GM21825 (cell line): ENCODE results near the gene RABGEF1.
"Not testable (repeated sequence)": the region's sequence is repeated elsewhere in the genome, so short reads cannot be mapped to it uniquely, and the experiment has no call there.

ENCODE experiments used
- ATAC-seq: cut with Tn5 transposase; IDR thresholded peaks from one replicate; pipeline ENCODE4 v1.9.1; 2021; ENCODE audit warnings: mild to moderate bottlenecking, moderate library complexity; ENCODE audit not compliant: unreplicated experiment

Gene RABGEF1

DNA sequence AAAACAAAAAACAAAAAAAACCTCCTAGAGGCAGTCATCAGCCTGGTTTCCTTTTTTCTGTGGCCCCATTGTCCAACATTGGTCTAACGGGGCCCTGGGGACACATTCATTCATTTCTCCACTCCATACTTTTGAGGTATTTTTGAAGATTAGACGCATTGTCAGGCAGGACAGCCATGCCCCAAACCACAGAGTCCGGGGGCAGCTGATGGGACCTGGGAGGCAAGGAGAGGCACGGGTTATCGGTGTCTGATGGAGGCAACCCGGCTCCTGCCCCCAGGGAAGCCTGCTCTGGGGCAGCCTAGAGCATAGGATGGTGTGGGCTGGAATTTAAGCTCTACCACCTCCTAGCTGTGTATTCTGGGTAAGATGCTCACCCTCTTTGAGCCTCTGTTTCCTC, 6.5 kb upstream of the RABGEF1 start:
- no peak for ATAC-seq

DNA sequence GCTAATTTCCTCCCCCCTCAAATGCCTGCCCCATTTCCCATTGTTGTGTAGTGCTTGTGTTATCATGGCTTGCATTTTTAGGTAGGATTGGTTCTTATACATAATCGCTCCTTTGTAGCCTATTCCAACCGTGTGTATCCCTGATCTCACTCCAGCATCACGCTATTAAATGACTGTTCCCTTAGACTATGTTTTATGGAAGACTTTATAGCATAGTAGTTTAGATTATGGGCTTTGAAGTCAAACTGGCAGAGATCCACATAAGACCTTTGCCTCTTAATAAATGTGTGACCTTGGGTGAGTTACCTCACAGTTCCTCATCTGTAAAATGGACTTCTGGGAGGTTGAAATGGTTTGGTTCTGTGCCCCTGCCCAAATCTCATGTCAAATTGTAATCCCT, 5.4 kb upstream of the RABGEF1 start:
- no peak for ATAC-seq

DNA sequence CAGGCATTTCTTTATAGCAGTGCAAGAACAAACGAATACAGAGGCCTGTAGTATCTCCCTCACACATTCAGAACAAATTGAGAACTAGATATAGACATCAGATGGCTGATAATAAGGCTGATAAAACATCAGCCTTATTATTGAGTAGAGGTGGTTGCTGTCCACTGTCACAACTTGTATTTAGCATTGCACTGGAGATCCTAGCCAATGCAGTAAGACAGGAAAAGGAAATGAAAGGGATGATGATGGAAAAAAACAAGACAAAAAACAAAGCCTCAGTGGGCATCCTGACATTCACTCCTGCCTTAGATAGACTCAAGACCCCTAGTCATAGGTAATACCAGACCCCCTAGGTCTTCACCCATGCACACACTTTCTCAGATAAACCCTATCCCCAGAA, 4.7 kb upstream of the RABGEF1 start:
- ATAC-seq, result no peak

DNA sequence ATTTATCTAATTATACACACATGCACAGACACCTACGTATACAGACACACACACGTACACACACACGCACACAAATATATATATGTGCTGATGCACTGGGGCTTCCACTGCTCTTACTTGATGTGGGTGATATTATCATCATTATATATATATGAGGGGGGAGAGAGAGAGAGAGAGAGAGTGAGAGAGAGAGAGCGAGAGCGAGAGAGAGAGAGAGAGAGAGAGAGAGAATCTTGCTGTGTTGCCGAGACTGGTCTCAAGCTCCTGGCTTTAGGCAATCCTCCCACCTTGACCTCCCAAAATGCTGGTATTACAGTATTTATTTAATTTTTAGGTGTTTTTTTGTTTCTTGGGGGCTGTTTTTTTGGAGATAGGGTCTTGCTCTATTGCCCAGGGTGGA, 3.6 kb upstream of the RABGEF1 start:
- ATAC-seq, result no peak

DNA sequence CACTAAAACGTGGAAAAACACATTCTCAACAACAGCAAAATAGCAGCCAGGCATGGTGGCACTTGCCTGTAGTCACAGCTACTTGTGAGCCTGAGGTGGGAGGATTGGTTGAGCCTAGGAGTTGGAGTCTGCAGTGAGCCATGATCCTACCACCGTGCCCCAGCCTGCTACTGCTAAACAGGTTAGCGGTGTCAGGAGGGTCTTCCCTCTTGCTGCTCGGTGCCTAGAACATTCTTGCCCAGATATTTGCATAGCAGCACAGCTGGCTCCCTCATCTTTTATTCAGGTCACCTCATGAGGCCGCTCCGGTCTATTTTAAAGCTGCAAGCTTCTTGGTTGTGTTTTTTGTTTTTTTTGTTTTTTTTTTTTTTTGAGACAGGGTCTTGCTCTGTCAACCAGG, 2.9 kb upstream of the RABGEF1 start:
- no peak for ATAC-seq

DNA sequence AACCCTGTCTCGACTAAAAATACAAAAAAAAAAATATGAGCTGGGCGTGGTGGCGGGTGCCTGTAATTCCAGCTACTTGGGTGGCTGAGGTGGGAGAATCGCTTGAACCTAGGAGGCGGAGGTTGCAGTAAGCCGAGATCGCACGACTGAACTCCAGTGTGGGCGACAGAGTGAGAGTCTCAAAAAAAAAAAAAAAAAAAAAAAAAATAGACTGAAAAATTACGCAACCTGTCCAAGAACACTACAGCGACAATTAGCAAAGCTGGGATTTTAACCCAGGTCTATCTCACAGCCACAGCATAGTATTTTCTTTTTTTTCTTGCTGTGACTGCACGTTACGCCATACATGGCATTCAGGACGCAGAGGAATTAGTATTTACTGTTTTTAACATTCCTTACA, 1.1 kb upstream of the RABGEF1 start:
- ATAC-seq, result no peak

DNA sequence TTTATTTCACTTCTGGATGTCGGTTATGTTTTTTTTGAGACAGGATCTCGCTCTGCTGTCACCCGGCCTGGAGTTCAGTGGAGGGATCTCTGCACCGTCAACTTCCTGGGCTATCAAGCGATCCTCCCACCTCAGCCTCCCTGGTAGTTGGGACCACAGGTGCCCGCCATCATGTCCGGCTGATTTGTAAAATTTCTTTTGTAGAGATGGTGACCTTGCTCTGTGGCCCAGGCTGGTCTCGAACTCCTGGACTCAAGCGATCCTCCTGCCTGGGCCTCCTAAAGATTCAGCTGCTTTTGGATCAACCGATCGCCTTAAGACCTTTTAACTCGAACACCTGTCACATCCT, 606 bp upstream of the RABGEF1 start:
- ATAC-seq, result no peak

DNA sequence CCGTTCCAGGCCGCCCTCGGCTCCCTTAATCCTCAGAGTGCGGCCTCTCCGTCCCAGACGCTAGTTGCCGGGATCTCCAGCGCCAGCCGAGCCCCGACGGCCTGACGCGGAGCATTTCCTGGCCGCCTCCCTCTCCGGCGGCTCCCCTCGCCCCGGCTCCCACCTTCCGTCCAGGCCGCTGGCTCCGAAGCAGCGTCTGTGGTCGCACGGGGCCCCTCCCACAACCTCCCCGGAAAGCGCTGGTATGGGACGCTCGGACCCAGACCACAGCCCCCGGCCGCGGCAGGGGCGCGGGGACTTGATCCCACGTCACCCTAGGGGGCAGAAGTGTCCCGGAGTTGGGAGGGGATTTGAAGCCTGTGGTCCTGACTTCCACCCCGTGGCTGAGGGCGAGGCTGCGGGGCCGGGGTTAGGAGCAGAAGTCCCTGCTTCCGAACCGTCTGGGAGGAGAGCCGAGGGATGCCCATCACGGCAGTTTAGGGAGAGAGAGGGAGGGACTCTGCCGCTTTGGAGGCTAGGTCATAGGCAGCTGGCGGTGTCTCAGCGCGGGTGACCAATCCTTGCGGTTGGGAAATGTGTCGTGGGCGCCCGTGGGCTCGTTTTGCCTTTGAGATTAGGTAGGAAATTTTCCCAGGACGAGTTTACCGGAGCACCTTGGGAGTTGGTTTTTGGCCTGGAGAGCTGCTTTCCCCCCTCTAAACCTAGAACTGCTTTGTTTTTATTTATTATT, 612 bp downstream of the RABGEF1 start:
- peak; percentile 29 for ATAC-seq

DNA sequence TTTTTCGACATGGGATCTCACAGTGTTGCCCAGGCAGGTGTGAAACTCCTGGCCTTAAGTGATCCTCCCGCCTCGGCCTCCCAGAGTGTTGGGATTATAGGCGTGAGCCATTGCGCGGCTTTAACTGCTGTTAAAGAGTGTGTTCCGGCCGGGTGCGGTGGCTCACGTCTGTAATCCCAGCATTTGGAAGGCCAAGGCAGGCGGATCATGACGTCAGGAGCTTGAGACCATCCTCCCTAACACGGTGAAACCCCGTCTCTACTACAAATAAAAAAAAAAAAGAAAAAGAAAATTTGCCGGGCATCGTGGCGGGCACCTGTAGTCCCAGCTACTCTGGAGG, 1.1 kb downstream of the RABGEF1 start:
- ATAC-seq, result no peak

DNA sequence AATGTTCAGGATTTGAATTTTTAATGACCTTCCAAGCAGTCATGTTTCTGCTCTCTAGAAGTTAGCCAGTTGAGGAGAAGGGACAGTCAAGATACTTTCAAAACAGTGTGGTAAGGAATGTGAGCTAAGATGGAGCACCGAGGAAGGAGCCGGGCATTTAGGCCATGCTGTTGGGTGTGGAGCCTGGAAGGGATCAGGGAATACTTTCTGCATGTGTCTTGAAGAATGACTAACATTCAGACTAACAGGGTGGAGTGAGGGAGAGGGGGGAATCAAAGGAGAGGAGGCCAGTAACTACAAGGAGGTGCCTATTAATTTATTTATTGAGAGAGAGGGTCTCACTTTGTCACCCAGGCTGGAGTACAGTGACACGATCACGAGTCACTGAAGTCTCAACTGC, 1.8 kb downstream of the RABGEF1 start:
- not testable (repeated sequence) for ATAC-seq

DNA sequence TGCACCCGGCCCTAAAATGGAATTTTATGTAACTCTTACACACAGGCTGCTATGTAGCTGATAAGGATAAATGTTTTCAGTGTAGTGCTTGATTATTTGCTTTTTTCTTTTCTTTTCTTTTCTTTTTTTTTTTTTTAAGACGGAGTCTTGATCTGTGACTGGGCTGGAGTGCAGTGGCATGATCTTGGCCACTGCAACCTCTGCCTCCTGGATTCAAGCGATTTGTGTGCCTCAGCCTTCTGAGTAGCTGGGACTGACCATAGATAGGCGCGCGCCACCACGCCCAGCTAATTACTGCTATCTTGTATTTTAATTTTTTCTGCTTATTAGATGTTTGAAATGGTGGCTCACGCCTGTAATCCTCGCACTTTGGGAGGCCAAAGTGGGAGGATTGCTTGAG, 3.4 kb downstream of the RABGEF1 start:
- ATAC-seq, result no peak

DNA sequence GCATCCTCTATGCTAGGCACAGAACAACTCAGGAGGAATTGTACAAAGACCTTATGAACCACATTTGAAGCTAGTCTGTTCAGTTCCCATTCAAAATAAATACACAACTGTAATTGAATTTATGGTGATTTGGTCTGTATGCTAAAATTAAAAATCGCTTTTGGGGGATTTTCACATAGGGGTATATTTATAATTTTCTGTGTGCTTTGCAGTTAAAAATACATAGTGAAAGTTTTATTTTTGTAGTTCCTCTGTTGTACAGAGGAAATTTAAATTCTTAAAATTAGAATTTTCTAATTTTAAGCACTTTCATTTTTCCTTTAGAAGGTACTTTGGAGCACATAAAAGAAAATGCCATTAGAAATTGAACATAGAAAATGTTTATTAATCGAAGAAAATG, 6.9 kb downstream of the RABGEF1 start:
- ATAC-seq, result no peak

DNA sequence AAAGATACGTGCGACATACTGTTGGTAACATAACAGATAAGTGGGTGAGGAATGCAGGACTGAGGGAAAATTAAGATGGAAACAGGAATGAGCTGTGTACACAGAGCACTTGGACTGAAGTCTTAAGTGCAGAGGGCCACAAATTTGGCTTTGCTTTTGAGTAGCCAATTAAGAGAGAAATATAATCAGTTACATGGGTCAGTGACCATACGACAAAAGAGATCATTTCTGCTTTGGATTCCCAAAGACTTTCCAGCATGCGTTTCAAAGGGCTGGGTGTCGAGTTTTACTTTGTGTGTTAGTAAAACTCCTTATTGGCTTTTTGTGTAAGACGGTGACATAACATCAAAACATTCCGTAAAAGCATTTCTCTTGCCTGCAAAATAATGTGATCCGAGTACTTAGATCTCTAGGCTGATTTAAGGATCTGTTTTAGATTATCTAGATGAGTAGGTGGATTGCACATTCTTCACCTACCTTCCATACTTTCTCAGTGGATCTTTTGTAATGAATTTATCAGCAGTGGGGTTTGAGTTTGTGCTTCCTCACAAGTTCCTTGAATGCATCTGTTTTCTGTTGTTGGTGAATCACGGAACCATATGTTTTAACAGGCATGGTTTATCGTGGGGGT, 7.5 kb downstream of the RABGEF1 start:
- ATAC-seq, result no peak

DNA sequence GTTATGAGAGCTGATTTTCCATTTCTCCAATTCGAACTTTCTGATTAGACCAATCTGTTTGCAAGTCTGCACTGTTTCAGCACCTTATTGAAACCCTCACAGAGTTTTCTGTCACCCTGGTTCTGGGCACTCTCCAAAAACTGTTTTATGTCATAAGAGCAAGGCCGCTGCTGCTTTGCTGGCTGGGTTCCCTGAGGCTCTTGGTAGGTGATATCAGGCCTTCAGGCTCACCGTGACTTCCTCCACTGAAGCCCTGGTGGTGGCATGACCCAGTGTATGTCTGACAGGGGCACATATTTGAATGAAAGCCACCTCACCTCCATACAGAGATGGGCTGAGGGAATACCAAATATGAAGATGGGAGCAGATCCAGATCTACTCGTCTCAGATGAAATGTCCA, 8.3 kb downstream of the RABGEF1 start:
- ATAC-seq, result no peak

DNA sequence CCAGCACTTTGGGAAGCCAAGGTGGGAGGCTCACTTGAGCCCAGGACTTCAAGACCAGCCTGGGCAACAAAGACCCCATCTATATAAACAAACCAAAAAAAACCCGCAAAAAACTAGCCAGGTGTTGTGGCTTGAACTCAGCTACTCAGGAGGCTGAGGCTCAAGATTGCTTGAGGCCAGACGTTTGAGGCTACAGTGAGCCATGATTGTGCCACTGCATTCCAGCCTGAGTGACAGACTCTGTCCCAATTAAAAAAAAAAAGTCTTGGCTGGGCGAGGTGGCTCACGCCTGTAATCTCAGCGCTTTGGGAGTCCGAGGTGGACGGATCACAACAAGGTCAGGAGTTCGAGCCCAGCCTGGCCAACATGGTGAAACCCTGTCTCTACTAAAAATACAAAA, 11.4 kb downstream of the RABGEF1 start:
- no peak for ATAC-seq

DNA sequence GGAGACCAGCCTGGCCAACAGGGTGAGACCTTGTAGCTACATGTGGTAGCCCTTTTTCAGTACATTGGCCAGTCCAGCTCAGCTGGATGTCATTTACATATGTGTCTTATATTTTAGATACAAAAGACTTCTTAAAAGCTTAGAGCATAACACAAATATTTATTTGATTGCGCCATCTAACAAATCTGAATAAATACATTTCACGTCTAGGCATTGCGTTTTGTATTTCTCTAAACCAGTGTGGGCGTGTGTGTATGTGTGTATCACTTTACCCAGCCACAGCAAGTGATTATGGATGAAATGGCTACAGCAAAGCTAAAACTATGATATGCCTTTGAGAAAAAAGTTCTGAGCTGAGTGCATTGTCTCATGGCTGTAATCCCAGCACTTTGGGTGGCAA, 14.0 kb downstream of the RABGEF1 start:
- no peak for ATAC-seq

DNA sequence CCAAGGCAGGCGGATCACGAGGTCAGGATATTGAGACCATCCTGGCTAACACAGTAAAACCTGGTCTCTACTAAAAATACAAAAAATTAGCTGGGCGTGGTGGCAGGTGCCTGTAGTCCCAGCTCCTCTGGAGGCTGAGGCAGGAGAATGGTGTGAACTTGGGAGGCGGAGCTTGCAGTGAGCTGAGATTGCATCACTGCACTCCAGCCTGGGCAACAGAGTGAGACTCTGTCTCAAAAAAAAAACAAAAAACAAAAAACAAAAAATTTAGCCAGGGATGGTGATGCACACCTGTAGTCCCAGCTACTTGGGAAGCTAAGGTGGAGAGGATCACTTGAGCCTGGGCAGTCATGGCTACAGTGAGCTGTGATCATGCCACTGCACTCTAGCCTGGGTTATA, 14.5 kb downstream of the RABGEF1 start:
- not testable (repeated sequence) for ATAC-seq

DNA sequence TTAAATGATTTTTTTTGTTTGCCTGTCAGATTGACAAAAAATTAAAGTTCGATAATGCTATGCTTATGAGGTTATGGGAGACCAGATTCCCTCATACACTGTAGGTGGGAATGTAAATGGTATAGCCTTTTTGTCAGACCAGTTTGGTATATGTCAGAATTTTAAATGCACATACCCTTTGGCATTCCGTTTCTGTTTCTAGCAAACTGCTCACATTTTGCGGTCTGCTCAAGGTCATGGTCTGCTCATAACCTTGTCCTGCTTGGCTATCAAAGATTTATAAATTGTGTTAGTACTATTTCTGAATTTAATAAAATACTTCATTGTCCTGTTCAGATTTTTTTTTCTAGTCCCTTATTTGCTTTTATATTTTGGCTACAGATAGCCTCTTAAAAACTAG, 15.7 kb downstream of the RABGEF1 start:
- not testable (repeated sequence) for ATAC-seq

DNA sequence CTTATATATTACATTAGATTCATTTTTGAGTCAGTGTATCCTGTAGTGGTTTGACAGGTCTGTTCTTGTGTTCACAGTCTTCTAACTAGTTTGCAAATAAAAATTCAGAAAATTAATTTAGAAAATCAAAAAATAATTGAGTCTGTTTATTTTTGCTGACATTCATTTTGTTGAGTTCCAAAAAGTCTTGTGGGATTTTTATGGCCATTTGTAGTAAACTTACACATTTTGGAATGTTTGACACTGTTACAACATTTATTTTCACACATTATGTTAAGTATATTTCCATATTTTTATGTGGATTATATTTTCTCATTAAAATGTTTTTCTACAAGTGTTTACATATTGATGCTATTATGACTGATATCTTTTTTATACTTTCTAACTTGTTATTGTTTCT, 16.4 kb downstream of the RABGEF1 start:
- ATAC-seq, result no peak

DNA sequence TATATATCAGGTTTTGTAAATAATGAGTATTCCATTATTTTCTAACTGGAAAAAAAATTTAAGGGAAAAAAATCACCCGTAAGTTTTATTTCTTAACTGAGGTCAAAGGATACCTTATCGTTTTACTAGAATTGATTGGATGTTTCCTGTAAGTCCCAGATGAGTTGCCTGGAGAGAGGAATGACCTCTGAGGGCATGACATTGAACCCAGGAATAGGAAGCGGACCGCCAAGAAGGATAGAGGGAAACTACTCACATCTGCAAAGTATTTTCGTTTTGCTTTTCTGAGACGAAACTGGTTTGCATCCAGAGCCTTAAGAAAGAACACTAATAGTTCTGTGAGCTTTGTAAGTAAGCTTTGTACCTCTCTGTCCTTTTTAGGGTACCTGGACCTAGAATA, 17.4 kb downstream of the RABGEF1 start:
- no peak for ATAC-seq

DNA sequence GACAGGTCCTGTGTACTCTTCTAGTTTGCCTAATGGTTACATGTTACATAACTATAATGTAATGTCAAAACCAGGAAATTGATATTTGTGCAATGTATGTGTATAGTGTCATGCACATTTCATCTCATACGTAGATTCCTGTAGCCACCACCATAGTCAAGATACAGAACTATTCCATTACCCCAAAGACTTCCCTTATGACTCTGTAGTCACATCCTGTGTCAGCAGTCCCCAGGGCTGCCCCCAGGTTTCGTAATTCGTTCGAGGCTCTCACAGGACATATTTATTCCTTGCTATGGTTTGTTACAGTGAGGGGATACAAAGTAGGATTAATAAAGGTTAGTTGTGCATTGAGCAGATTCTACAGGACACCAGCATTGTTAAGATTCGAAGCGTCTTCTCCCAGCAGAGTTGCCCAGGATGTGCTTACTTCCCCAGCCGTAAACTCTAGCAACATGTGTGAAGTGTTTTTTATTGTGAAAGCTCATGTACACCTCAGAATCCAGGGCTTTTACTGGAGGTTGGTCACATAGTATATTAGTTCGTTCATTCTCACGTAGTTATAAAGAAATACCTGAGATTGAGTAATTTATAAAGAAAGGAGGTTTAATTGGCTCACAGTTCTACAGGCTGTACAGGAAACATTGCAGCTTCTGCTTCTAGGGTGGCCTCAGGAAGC, 18.6 kb downstream of the RABGEF1 start:
- peak; percentile 84 for ATAC-seq

DNA sequence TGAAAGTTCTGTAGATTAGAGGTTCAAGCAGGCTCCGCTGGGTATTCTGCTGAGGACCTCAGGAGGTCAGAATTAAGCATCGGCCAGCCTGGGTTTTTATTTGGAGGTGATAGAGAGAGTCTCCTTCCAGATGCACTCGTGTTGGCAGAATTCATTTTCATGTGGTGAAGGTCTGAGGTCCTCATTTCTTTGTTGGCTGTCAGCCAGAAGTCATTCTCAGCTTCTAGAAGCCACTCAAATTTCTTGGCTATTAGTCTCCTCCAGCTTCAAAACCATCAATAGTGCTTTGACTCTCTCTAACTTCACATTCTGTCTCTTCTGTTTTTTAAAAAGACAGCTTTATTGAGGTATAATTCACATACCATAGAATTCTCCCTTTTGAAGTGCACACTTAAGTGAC, 22.6 kb downstream of the RABGEF1 start:
- not testable (repeated sequence) for ATAC-seq
